ENCODE results near the gene GLT8D1.
"Not testable (repeated sequence)": the region's sequence is repeated elsewhere in the genome, so short reads cannot be mapped to it uniquely, and the experiment has no call there.

Gene GLT8D1

GRCh38 chr3:52679811-52680210 lies 25.8 kb downstream of the GLT8D1 start:
- no peak for DNase-seq (ENCODE audit: low spot score)

- no peak for DNase-seq (ENCODE audit: low spot score)
Observed at GRCh38 chr3:52679199-52679538, 26.4 kb downstream of the GLT8D1 start.

DNA sequence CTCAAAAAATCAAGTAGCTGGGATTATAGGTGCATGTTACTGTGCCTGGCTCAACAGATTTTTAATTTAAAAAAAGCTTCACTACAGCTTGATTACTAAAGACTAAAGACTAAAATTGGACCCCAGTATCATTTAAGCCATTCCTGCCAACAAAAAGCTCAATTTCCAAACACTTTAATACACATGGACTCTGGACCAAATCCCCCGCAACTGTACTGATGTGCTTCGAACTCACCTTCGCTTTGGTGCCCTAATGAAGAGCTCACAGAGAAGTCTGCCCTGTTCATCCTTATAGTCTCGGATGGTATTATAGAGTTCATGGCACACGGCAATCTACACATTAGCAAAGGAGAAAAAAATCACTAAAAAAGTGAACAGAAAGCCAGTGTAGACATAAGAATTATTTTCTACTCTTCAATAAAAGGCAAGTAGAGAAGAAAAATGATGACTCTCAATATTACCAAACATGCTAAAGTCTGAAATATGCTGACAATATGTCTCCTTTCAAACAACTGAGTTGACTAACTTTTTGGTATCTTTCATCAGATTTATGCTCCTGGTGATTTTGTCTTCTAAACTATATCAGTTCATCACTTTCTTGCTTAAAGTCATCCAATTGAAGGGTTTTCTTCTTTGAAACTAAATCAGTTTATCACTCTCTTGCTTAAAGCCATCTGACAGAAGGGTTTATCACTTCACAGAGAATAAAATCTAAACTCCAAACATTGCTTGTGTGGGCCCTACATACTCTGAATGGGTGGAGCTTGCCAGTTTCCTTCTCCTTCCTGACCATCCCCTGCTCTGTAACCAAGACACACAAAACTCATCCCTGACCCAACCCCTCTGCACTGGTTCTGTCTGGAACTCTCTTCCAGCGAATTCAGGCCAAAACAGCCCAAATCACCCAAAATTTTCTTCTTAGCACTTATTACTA lies 27.1 kb downstream of the GLT8D1 start:
- no peak for DNase-seq (ENCODE audit: low spot score)

DNA sequence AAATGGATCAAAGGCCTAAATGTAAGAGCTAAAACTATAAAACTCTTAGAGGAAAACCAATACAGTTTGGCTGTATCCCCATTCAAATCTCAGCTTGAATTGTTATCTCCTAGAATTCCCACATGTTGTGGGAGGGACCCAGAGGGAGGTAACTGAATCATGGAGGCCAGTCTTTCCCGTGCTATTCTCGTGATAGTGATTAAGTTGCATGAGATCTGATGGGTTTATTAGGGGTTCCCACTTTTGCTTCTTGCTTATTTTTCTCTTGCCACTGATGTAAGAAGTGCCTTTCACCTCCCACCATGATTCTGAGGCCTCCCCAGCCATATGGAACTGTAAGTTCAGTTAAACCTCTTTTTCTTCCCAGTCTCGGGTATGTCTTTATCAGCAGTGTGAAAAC lies 29.4 kb downstream of the GLT8D1 start:
- DNase-seq (ENCODE audit: low spot score): not testable (repeated sequence)

DNA sequence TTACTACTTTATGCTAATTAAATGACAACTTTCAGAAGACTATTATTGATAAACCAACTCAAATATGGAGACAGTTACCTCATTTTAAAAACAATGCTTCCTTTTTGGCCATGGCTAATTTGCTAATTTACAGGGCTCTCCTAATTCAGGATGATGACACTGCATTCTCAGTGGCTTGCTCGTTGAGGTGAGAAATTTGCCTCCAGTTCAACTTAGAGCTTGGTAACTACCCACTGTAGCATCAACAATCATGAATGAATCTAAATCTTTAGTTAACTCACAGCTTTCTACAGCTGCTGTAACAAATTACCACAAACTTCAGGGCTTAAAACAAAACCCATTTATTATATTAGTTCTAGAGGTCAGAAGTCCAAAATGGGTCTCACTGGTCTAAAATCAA lies 33.9 kb downstream of the GLT8D1 start:
- DNase-seq (ENCODE audit: low spot score): no peak

DNA sequence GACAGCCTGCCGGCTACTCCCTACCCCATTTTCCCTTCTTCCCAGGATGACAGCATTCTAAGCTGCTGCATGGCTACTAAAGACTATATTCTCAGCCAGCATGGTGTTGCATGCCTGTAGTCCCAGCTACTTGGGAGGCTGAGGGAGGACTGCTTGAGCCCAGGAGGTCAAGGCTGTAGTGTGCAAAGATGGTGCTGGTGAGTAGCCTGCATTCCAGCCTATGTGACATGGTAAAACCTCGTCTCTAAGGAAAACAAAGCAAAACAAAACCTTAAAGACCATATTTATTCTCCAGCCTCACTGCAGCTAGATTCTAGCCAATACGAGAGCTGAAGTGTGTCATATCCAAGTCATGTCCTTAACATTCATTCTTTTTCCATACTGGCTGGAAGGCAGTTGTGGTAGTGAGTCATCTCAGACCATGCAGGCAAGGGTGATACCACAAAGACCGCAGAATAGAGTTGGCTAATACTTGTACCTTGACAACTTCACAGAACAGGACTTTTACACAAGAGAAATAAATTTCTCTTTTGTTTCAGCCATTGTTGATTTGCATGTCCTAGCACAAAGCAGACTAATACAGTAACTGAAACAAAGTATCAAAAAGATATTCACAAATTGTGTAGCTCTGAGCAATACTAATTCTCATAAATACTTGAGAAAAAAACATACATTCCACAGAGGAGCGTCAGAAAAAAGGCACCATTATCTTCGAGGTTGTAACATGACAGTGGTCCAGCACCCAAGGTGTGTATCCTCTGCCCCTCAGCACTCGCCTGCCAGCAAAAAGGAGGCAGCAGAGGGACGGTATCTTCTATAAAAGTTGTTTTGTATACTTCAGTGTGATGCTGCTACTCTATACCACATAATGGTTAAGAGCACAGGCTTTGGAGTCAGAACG lies 34.7 kb downstream of the GLT8D1 start:
- DNase-seq (ENCODE audit: low spot score): no peak

- DNase-seq (ENCODE audit: low spot score): no peak
Observed at GRCh38 chr3:52663098-52663497, 42.5 kb downstream of the GLT8D1 start.

DNA sequence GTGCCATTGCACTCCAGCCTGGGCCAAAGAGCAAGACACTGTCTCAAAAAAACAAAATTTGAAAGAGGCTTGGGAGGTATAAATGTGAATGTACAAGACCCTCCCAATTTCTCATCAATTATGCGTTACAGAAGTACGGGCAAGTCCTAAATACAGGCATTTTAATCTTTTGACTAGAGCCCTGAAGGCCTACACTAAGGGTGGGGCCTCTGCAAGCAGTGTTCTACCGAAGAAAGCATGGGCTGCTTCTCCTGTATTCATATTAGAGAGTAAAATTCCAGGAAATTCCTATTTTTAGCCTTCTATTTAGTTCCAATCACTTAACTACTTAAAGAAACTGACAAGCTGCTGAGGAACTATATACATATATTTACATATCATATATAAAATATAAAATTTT lies 45.5 kb downstream of the GLT8D1 start:
- DNase-seq (ENCODE audit: low spot score): no peak

DNA sequence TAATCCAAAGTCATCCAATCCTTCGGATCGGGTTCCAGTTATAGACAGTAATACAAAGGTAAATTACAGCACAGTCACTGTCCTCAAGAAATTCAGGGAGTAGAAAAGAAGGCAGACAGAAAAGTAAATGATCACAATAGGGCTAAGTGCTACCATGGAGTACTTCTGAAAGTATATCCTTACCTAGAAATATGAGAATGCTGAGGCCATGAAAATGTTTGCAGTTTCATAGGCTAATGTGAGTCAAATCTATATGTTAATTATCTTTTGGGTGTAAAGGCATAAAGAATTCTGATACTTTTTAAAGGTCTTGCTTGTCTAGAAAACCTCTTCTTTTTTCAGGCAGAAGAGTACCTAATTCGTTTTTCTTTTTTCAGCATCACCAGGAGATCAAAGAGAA lies 49.7 kb downstream of the GLT8D1 start:
- DNase-seq (ENCODE audit: low spot score): no peak

DNA sequence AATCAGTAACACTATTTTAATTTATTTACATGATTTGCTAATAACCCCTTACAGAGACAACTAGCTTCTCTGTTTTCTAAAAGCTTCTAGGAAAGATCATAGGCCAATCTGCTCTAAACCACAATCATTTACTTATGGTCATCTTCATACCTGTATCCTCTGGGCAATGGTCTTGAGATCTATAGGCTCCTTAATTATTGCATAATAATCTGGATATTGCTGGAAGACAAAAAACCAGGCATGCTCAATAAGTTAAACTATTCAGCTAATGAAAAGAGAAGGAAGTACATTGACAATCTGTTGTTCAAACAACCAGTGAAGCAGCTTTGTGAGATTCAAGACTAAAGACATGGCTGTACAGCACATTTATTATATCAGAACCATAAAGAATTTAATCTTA lies 54.0 kb downstream of the GLT8D1 start:
- DNase-seq (ENCODE audit: low spot score): no peak

GRCh38 chr3:52650439-52650838 lies 55.2 kb downstream of the GLT8D1 start:
- DNase-seq (ENCODE audit: low spot score): no peak

GRCh38 chr3:52649461-52650210 lies 56.0 kb downstream of the GLT8D1 start:
- DNase-seq (ENCODE audit: low spot score): no peak

DNA sequence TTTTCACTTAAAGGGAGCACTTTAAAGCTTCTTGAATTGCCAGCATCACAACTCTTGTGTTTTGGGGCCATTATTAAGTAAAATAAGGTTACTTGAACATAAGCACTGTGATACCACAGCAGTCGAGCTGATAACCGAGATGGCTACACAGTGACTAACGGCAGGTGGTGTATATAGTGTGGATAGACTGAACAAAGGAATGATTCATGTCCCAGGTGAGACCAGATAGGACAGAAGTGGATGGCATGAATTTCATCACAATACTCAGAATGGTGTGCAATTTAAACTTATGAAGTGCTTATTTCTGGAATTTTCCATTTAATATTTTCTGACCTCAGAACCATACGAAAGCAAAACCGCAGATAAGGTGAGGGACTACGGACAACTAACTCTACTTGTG lies 60.0 kb downstream of the GLT8D1 start:
- no peak for DNase-seq (ENCODE audit: low spot score)
